Smooth muscle cell (in vitro differentiated cells): ENCODE measurements around the gene C2orf81. TPM values are rescaled to one million over a fixed set of nuclear protein-coding genes. Genes with fewer than 3 reads are reported as not detected.

ENCODE experiments used
- DNase-seq: peaks from one replicate; lab custom pipeline; 2025; ENCODE audit not compliant: unreplicated experiment; lab: John Stamatoyannopoulos, UW
- H2AFZ ChIP-seq: fragments of 200-600 bp; sonication (generic); 2 replicates; pipeline ENCODE4 v1.6.0; 2016; ENCODE audit warnings: antibody characterized with exemption, low read depth, mild to moderate bottlenecking
- H3F3A ChIP-seq: fragments of 200-600 bp; sonication (generic); 2 replicates; pipeline ENCODE4 v1.6.0; 2017; ENCODE audit warnings: antibody characterized with exemption, low read depth
- H3K27ac ChIP-seq: fragments of 200-600 bp; sonication (generic); 2 replicates; pipeline ENCODE4 v1.5.1; 2016; ENCODE audit warnings: low read depth, mild to moderate bottlenecking
- H3K27me3 ChIP-seq: fragments of 200-600 bp; sonication (generic); 2 replicates; pipeline ENCODE4 v1.6.1; 2016; ENCODE audit warnings: low read depth, mild to moderate bottlenecking
- H3K36me3 ChIP-seq: fragments of 200-600 bp; sonication (generic); 2 replicates; pipeline ENCODE4 v1.5.1; 2016; ENCODE audit warnings: low read depth
- H3K4me1 ChIP-seq: fragments of 200-600 bp; sonication (generic); 2 replicates; pipeline ENCODE4 v1.5.1; 2016; ENCODE audit warnings: low read depth
- H3K4me2 ChIP-seq: fragments of 200-600 bp; sonication (generic); 2 replicates; pipeline ENCODE4 v1.6.0; 2016; ENCODE audit warnings: mild to moderate bottlenecking
- H3K4me3 ChIP-seq: fragments of 200-600 bp; sonication (generic); 2 replicates; pipeline ENCODE4 v1.5.1; 2016; ENCODE audit warnings: mild to moderate bottlenecking
- H3K79me2 ChIP-seq: fragments of 200-600 bp; sonication (generic); 2 replicates; pipeline ENCODE4 v1.6.0; 2016; ENCODE audit warnings: low read depth, mild to moderate bottlenecking
- H3K9ac ChIP-seq: fragments of 200-600 bp; sonication (generic); 2 replicates; pipeline ENCODE4 v1.6.0; 2016; ENCODE audit warnings: low read depth
- H3K9me3 ChIP-seq: fragments of 200-600 bp; sonication (generic); replicated peaks from 2 replicates; pipeline ENCODE4 v1.5.1; 2016; ENCODE audit warnings: low read depth
- H4K20me1 ChIP-seq: fragments of 200-600 bp; sonication (generic); 2 replicates; pipeline ENCODE4 v1.6.0; 2016; ENCODE audit warnings: low read depth
- CTCF ChIP-seq: fragments of 200-600 bp; sonication (generic); IDR thresholded peaks from 2 replicates; pipeline ENCODE4 v1.5.1; 2017; ENCODE audit warnings: borderline replicate concordance, mild to moderate bottlenecking, antibody characterized with exemption; ENCODE audit not compliant: insufficient read depth, poor library complexity, severe bottlenecking
- WGBS: methylation state at CpG from one replicate; pipeline ENCODE4 v1.1.7; 2016; ENCODE audit warnings: low lambda C conversion rate; 5-methylcytosine and 5-hydroxymethylcytosine counted together
- polyA plus RNA-seq: library from polyadenylated mRNA; unstranded; fragments of >200 nt; fragmentation: Nextera tagmentation; extraction: Ambion mirVana; gene quantifications from 2 replicates; pipeline ENCODE4 v1.2.1, GENCODE V29; 2016
- total RNA-seq: library from RNA; depleted of rRNA; stranded (reverse); fragments of >200 nt; gene quantifications from 2 replicates; pipeline ENCODE4 v1.2.3, GENCODE V29; 2014

Gene C2orf81
- total and polyA plus RNA-seq, 2 experiments from 2014 or later = 1.3 to 3.5 TPM

DNA sequence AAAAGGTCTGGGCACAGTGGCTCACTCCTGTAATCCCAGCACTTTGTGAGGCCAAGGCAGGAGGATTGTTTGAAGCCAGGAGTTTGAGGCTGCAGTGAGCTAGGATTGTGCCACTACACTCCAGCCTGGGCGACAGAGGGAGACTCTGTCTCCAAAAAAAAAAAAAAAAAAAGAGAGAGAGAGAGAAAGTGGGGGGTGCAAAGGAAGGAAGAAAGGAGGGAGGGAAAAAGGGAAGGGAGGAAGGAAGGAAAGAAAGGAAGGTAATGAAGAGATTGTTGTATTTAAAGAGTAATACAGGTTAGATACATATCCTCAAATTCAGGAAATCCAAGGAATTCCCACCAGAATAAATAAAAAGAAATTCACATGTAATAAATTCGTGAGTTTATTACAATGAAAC is 19.5 kb downstream of the C2orf81 start:
- no peak overlapping the region for H2AFZ ChIP-seq
- no peaks in the 10 kb centered on the region for H3K9me3 ChIP-seq
- DNase-seq = no peak
- H3K79me2 ChIP-seq = no peaks in the 10 kb centered on the region
- no peaks in the 10 kb centered on the region for H3K36me3 ChIP-seq
- no peaks in the 10 kb centered on the region for H4K20me1 ChIP-seq
- H3K4me1 ChIP-seq = no peaks in the 10 kb centered on the region
- WGBS = 76% methylated on average over 2 of the region's 2 CpGs
- no peak overlapping the region for H3K27ac ChIP-seq
- no peak overlapping the region for H3K4me2 ChIP-seq
- no peak overlapping the region for H3K4me3 ChIP-seq
- TF ChIP-seq CTCF = no peak
- no peaks in the 10 kb centered on the region for H3F3A ChIP-seq
- no peak overlapping the region for H3K9ac ChIP-seq
- H3K27me3 ChIP-seq = no peaks in the 10 kb centered on the region

DNA sequence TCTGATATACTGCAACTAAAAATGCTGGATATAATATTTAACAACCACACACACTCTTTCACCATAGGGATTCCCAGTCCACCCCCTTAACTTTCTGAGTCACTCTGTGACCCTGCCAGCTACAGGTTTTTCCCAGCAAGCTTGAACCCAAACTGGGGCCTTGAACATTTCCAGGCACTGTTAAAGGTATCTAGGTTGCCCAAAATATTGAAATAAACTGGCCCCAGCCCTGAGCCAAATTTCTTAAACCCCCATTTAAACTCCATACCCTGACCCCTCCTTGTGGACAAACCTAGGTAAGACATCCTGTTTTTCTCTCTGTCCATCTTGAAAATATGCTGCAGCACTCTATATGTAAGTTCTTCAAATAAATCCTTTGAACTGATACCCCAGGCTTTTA is 21.6 kb downstream of the C2orf81 start:
- Histone ChIP-seq H3K27ac (no peak overlapping the region), H3K9ac (no peak overlapping the region), H4K20me1 (no peaks in the 10 kb centered on the region), H3K4me2 (no peak overlapping the region), H3K4me1 (no peaks in the 10 kb centered on the region), H3F3A (no peaks in the 10 kb centered on the region), H3K79me2 (no peaks in the 10 kb centered on the region), H3K9me3 (no peaks in the 10 kb centered on the region), H3K4me3 (no peak overlapping the region), H3K36me3 (no peaks in the 10 kb centered on the region), H2AFZ (no peak overlapping the region), H3K27me3 (no peaks in the 10 kb centered on the region)
- DNase-seq = no peak
- peak; percentile 33 for TF ChIP-seq CTCF

GRCh38 chr2:74396149-74396548 is 25.3 kb downstream of the C2orf81 start:
- Histone ChIP-seq H3K4me3 (no peak overlapping the region), H3K4me1 (no peaks in the 10 kb centered on the region), H3K9me3 (no peaks in the 10 kb centered on the region), H3K4me2 (no peak overlapping the region), H3K79me2 (peaks cover 4% of the 10 kb centered on the region), H3F3A (no peaks in the 10 kb centered on the region), H3K27me3 (no peaks in the 10 kb centered on the region), H3K36me3 (no peaks in the 10 kb centered on the region), H3K9ac (no peak overlapping the region), H2AFZ (no peak overlapping the region), H3K27ac (no peak overlapping the region), H4K20me1 (no peaks in the 10 kb centered on the region)
- WGBS = 98% methylated on average over 2 of the region's 2 CpGs
- TF ChIP-seq CTCF = no peak
- DNase-seq = no peak

DNA sequence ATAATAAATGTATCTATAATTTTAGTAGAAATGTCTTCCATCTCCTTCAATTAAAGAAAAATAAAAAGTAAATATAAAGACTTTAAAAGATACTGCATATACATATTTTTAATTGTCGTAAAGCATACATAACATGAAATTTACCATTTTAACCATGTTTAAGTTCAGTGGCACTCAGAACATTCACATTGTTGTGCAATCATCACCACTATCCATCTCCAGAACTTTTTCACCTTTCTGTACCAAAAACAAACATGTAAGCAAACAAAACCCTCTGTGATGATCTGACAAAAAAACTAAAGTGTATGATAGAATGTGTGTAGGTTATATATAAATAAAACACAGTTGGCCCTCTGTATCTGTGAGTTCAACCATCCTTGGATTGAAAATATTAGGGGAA is 27.9 kb downstream of the C2orf81 start:
- Histone ChIP-seq H3K4me2 (no peak overlapping the region), H3K4me3 (no peak overlapping the region), H3K79me2 (peaks cover 31% of the 10 kb centered on the region), H3F3A (no peaks in the 10 kb centered on the region), H2AFZ (no peak overlapping the region), H3K9me3 (no peaks in the 10 kb centered on the region), H3K27ac (no peak overlapping the region), H4K20me1 (peaks cover 25% of the 10 kb centered on the region), H3K36me3 (no peaks in the 10 kb centered on the region), H3K27me3 (no peaks in the 10 kb centered on the region), H3K9ac (no peak overlapping the region), H3K4me1 (peaks cover 15% of the 10 kb centered on the region)
- DNase-seq = no peak
- TF ChIP-seq CTCF = no peak
- WGBS = 100% methylated on average over 1 of the region's 1 CpG
